ENCODE data around the gene CSHL1.

DNA sequence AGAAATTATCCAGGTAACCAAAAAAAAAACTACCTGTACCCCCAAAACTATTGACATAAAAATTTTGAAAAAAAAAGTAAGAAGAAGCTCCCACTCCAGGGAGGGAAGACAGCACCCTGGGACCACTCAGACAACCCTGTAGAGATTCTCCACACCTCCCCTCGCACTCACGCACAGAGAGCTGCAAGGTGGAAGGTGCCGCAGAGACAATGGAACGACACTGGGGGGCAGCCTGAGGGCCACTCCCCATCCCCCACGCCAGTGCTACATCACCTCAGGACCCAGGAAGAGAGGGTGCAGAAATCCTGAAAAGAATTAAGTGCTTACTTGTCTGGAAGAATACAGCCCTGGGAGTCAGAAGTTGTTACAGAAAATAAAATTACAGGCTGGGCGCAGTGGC is 26.3 kb upstream of the CSHL1 start:
- TF ChIP-seq POLR2AphosphoS5 (IDR thresholded peaks at IDR 0.05; ENCODE audit: low read depth, low read length) = no peak
- no peak for TF ChIP-seq TAF1 (IDR thresholded peaks at IDR 0.05; ENCODE audit: borderline replicate concordance, insufficient read depth, low read length)
- TF ChIP-seq SIN3A (IDR thresholded peaks at IDR 0.05; ENCODE audit: borderline replicate concordance, insufficient read depth, low read length) = no peak
- TF ChIP-seq REST (IDR thresholded peaks at IDR 0.05; ENCODE audit: insufficient read depth in 1 of 2, low read depth in 2 of 2, low read length in 2 of 2) = no peak
